CD4-positive, CD25-positive, alpha-beta regulatory T cell (primary cell): Measurements from ENCODE around the gene IL16. TPM values are rescaled to one million over a fixed set of nuclear protein-coding genes. Genes with fewer than 3 reads are reported as not detected.

ENCODE experiments used
- ATAC-seq, 2 donors: fragments of 150-1000 bp; cut with Tn5 transposase; one replicate each; pipeline ENCODE4 v1.10.0; 2021; ENCODE audit warnings: low read depth in 2 of 2, moderate number of reproducible peaks in 2 of 2, moderate library complexity in 1 of 2
- DNase-seq, 3 donors: peaks; one replicate each; pipeline versions ENCODE4 v3.0.0 to v3.0.0-alpha.2; 2012 to 2022; ENCODE audit warnings: mixed read lengths in 1 of 3
- H3K27ac ChIP-seq: one replicate; pipeline ENCODE4 v1.7.0; 2013; ENCODE audit warnings: mild to moderate bottlenecking, low read length; ENCODE audit not compliant: insufficient read depth, poor library complexity, severe bottlenecking
- H3K27me3 ChIP-seq: one replicate; pipeline ENCODE4 v1.7.0; 2013; ENCODE audit warnings: low read length; ENCODE audit not compliant: control insufficient read depth, insufficient read depth
- H3K36me3 ChIP-seq: one replicate; pipeline ENCODE4 v1.7.0; 2013; ENCODE audit warnings: mild to moderate bottlenecking, low read length, moderate library complexity; ENCODE audit not compliant: control insufficient read depth, insufficient read depth
- H3K4me1 ChIP-seq: 2 replicates; pipeline ENCODE4 v1.7.0; 2013; ENCODE audit warnings: mild to moderate bottlenecking, low read length; ENCODE audit not compliant: insufficient read depth, control insufficient read depth, poor library complexity, severe bottlenecking
- H3K4me3 ChIP-seq: one replicate; pipeline ENCODE4 v1.7.0; 2013; ENCODE audit warnings: low read depth, mild to moderate bottlenecking, low read length, moderate library complexity
- H3K9me3 ChIP-seq, 2 experiments: 1 replicate in 1 of 2; 2 replicates in 1 of 2; pipeline ENCODE4 v1.7.0; 2013; ENCODE audit warnings: low read length in 2 of 2, mild to moderate bottlenecking in 1 of 2, moderate library complexity in 1 of 2; ENCODE audit not compliant: control insufficient read depth in 2 of 2
- H3K27ac Mint-ChIP-seq, 3 donors: one replicate each; pipeline ENCODE4 v1.8.0; 2020 to 2022; ENCODE audit warnings: mild to moderate bottlenecking in 3 of 3, mixed read lengths in 3 of 3, moderate library complexity in 2 of 3
- H3K27me3 Mint-ChIP-seq: one replicate; pipeline ENCODE4 v1.8.0; 2022; ENCODE audit warnings: mild to moderate bottlenecking, mixed read lengths
- H3K36me3 Mint-ChIP-seq: one replicate; pipeline ENCODE4 v1.8.0; 2020; ENCODE audit warnings: mixed read lengths
- H3K4me1 Mint-ChIP-seq, 4 donors: one replicate each; pipeline ENCODE4 v1.8.0; 2020 to 2022; ENCODE audit warnings: mixed read lengths in 4 of 4, mild to moderate bottlenecking in 1 of 4
- H3K4me3 Mint-ChIP-seq, 4 donors: one replicate each; pipeline ENCODE4 v1.8.0; 2020 to 2022; ENCODE audit warnings: mild to moderate bottlenecking in 4 of 4, mixed read lengths in 4 of 4, moderate library complexity in 3 of 4
- H3K9me3 Mint-ChIP-seq, 7 donors: one replicate each; pipeline ENCODE4 v1.8.0; 2020 to 2022; ENCODE audit warnings: mixed read lengths in 7 of 7, mild to moderate bottlenecking in 3 of 7, moderate library complexity in 2 of 7
- polyA plus RNA-seq, 4 donors: library from polyadenylated mRNA; unstranded; fragments of 300-500 nt; fragmentation: Illumina TruSeq; gene quantifications; one replicate each; pipeline ENCODE4 v1.2.3, GENCODE V29; 2021
- total RNA-seq: library from RNA; stranded (reverse); gene quantifications from one replicate; pipeline ENCODE4 v1.2.3, GENCODE V29; 2022

The IL16 gene
- total and polyA plus RNA-seq, 5 donors from 2014 or later, result 141 to 317 (median 264) TPM

DNA sequence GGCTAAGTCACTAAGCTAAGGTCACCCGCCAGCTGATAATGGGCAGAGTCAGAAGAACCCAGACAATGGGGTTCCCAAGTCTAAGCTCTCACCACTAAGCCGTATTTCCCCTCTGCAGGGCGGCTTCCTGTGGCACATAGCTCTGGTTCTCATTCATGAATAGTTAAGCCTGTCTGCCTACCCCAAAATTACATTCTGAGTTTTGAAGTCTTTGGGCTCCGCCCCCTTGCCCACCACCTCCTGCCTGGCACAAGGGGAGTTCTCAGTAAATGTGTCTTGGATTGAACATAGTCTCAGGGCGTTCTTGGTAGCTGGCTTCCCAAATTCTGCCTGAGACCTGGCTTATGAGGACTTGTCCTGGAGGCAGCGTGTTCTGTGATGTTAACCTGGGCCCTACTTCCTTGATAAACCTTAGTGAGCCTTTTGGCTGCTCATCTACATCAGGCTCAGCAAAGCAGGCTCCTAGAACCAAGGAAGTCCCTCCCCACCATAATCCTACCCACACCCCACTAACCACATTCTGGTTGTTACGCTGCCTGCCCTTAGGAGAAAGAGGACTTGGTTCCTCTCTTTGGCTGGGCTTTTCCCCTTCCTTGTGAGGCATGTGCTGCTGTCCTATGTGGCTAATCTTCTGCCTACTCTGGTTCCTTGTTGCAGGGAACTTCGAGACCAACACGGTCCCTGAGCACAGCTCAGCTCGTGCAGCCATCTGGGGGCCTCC is 72.4 kb downstream of the IL16 start:
- H3K4me3 Mint-ChIP-seq, result no peak overlapping the region
- ATAC-seq, result no peak
- DNase-seq, result no peak
- Histone ChIP-seq H3K9me3 (no peaks in the 10 kb centered on the region), H3K36me3 (no peaks in the 10 kb centered on the region), H3K27ac (no peak overlapping the region), H3K4me1 (peaks cover 12% of the 10 kb centered on the region), H3K27me3 (no peaks in the 10 kb centered on the region), H3K4me3 (no peak overlapping the region)
- peaks cover 0 to 1% (median 0%) of the 10 kb centered on the region in 7 donors for H3K9me3 Mint-ChIP-seq
- H3K27ac Mint-ChIP-seq, result peak overlapping the region in 1 of 3 donors; percentile 57
- peaks cover 5% of the 10 kb centered on the region for H3K27me3 Mint-ChIP-seq
- H3K4me1 Mint-ChIP-seq, result peaks cover 0 to 17% (median 10%) of the 10 kb centered on the region in 4 donors
- H3K36me3 Mint-ChIP-seq, result no peaks in the 10 kb centered on the region

DNA sequence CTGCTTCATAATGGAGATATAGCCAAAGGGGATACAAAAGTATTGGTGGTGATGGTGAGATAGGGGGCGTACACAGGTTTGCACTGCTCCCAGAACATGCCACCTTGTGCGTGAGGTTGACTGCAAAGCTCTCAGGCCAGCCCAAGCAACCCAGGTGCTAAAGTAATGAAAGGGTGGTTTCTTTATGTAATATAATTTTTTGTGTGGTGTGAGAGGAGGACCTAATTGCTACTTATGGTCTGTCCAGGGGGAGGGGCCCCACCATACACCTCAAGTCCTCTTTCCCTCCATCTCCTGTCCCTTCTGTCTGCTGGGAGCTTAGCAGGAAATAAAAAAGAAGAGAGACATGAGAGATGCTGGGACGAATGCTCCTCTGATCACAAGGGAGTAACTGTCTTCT is 73.5 kb downstream of the IL16 start:
- DNase-seq (no peak), ATAC-seq (no peak)
- peaks cover 12% of the 10 kb centered on the region for H3K4me1 ChIP-seq
- H3K4me3 ChIP-seq, result no peak overlapping the region
- Mint-ChIP-seq H3K9me3 (peaks cover 0 to 1% (median 0%) of the 10 kb centered on the region in 7 donors), H3K4me1 (peaks cover 0 to 21% (median 17%) of the 10 kb centered on the region in 4 donors), H3K27me3 (no peaks in the 10 kb centered on the region), H3K36me3 (no peaks in the 10 kb centered on the region), H3K27ac (peak overlapping the region in 2 of 3 donors; percentile 39 to 55), H3K4me3 (no peak overlapping the region)
- H3K36me3 ChIP-seq, result no peaks in the 10 kb centered on the region
- H3K9me3 ChIP-seq, result no peaks in the 10 kb centered on the region
- no peaks in the 10 kb centered on the region for H3K27me3 ChIP-seq
- no peak overlapping the region for H3K27ac ChIP-seq

DNA sequence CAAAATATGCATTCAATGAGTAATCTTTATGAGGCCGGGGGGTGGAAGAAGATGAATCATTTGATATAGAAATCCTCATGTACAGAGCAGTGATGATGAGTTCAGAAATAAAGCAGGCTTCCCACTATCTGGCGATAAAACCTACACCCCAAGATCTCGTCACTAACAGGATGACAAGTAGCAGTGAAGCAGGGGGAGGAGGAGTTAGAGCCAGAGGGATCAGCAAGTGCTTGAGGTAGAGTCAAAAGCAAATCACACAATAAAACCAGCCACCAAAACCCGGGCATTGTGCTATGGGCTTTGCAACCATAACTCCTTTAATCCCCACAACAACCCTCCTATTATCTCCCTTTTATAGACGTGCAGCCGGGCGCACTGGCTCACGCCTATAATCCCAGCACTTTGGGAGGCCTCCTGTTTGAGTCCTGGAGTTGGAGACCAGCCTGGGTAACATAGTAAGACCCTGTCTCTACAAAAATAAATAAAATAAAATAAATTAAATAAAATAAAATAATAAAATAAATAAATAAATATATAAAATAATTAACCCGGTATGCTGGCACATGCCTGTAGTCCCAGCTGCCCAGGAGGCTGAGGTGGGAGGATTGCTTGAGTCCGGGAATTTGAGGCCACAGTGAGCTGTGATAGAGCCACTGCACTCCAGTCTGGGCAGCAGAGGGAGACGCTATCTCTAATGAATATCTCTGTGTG is 74.3 kb downstream of the IL16 start:
- Mint-ChIP-seq H3K4me1 (peaks cover 0 to 21% (median 14%) of the 10 kb centered on the region in 4 donors), H3K27ac (peak overlapping the region in 2 of 3 donors; percentile 39 to 74), H3K27me3 (no peaks in the 10 kb centered on the region), H3K4me3 (no peak overlapping the region), H3K36me3 (no peaks in the 10 kb centered on the region), H3K9me3 (peaks cover 0 to 1% (median 0%) of the 10 kb centered on the region in 7 donors)
- Histone ChIP-seq H3K27ac (no peak overlapping the region), H3K36me3 (no peaks in the 10 kb centered on the region), H3K4me1 (peaks cover 11% of the 10 kb centered on the region), H3K27me3 (no peaks in the 10 kb centered on the region), H3K4me3 (no peak overlapping the region), H3K9me3 (no peaks in the 10 kb centered on the region)
- ATAC-seq (no peak), DNase-seq (no peak)

DNA sequence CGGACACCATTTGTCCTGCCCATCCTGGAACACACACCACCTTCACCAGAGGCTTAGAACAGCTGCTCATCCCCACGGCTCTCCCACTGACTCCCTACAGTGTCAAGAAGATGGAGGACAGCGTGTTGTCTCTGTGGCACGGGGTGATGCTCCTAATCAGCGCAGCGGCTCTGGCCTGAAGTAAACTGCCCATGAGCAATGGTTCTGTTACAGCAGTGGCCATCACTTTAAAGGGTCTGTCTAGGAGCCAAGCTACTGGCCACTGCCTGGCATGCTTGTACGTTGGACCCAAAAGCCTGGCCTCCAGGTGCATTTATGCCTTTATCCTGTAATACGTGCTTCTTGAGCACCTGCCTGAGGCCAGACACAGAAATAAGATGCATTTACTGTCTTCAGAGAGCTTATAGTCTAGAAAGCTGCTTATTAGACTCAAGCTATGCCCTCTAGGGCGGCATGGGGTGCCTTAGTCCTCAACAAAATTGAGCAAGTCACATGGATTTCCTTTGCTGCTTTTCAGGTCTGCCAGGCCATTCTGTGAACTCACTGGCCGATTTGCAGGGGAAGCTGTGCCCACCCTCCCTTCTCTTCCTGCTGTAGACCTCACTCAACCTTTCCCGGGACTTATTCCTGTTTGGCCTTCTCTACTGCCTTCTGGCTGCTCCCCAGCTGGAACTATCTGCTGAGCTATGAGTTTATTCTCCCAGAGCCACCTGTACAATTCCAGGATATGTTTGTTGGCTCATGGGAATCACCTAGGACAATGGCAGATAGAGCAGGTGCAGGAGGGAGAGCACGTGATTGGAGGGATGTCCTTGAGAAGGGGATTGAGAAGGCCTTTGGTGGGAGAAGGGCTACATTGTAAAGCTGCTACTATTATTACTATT is 75.3 kb downstream of the IL16 start:
- no peaks in the 10 kb centered on the region for H3K36me3 ChIP-seq
- H3K27ac ChIP-seq, result no peak overlapping the region
- no peaks in the 10 kb centered on the region for H3K36me3 Mint-ChIP-seq
- peaks cover 1 to 2% of the 10 kb centered on the region in 2 experiments for H3K9me3 ChIP-seq
- H3K27me3 Mint-ChIP-seq, result no peaks in the 10 kb centered on the region
- ATAC-seq (no peak), DNase-seq (no peak)
- no peak overlapping the region for H3K4me3 ChIP-seq
- no peak overlapping the region for H3K4me3 Mint-ChIP-seq
- peaks cover 11% of the 10 kb centered on the region for H3K4me1 ChIP-seq
- peak overlapping the region in 1 of 3 donors; percentile 16 for H3K27ac Mint-ChIP-seq
- H3K4me1 Mint-ChIP-seq, result peaks cover 4 to 22% (median 13%) of the 10 kb centered on the region in 4 donors
- no peaks in the 10 kb centered on the region for H3K27me3 ChIP-seq
- H3K9me3 Mint-ChIP-seq, result peaks cover 0 to 5% (median 4%) of the 10 kb centered on the region in 7 donors

DNA sequence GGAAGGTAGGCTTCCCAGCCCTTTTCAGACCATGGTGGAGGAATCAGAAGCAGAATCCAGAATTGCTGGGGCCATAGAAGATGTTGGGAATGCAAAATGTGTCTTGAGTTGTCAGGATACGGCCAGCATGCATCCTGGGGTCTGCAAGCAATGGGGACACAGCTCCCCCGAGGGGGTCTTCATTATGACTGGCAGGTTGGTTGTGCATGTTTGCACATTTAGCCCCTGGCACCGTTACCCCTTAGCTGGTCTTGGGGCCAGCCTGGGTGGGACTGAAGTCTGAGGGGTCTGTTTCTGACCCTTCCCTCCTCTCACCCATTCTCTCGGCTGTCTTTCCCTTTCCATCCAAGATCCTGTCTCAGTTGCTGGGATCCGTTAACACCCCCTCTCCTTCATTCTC is 76.5 kb downstream of the IL16 start:
- Mint-ChIP-seq H3K4me3 (no peak overlapping the region), H3K9me3 (peaks cover 0 to 9% (median 6%) of the 10 kb centered on the region in 7 donors), H3K36me3 (no peaks in the 10 kb centered on the region), H3K27me3 (no peaks in the 10 kb centered on the region), H3K4me1 (peaks cover 5 to 28% (median 13%) of the 10 kb centered on the region in 4 donors), H3K27ac (peak overlapping the region in 1 of 3 donors; percentile 57)
- DNase-seq (no peak), ATAC-seq (no peak)
- H3K36me3 ChIP-seq, result no peaks in the 10 kb centered on the region
- no peak overlapping the region for H3K27ac ChIP-seq
- no peak overlapping the region for H3K4me3 ChIP-seq
- H3K27me3 ChIP-seq, result no peaks in the 10 kb centered on the region
- peaks cover 4 to 5% of the 10 kb centered on the region in 2 experiments for H3K9me3 ChIP-seq
- peaks cover 11% of the 10 kb centered on the region for H3K4me1 ChIP-seq

DNA sequence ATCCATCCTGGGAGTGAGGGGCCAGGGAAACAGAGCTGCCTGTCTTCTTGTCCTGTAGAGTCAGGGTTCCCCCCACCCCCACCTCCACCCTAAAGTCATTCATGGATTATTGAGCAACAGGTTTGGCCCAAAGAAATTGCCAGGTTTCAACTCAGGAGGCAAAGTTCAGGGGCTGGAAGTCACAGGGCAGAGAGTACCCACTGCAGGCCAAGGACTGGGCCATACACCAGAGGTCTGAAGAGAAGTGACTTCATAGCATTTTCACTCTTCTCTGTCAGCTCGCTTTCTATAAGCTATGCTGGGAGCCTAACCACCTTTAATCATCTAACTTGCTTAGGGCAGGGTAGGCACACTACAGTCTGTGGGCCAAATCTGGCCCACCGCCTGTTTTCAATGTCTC is 77.2 kb downstream of the IL16 start:
- no peaks in the 10 kb centered on the region for H3K36me3 Mint-ChIP-seq

DNA sequence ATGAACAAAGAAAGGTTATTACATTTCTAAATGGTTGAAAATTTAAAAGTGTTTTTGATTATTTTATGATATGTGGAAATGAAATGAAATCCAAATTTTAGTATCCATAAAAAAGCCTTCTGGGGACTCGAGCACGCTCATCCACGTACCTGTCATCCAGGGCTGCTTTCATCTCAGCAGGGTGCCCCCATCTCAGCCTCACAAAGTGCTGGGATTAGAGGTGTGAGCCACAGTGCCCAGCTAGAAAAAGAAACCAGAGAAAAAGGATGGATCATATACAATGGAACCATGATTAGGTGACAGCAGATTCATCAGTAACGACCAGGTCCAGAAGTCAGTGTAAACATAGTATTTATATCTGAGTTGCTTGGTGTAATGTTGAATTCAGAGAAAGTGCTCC is 77.6 kb downstream of the IL16 start:
- Mint-ChIP-seq H3K4me3 (peak overlapping the region in 2 of 4 donors; percentile 13 to 49), H3K9me3 (peaks cover 0 to 9% (median 6%) of the 10 kb centered on the region in 7 donors), H3K4me1 (peaks cover 5 to 36% (median 15%) of the 10 kb centered on the region in 4 donors), H3K36me3 (no peaks in the 10 kb centered on the region), H3K27me3 (no peaks in the 10 kb centered on the region), H3K27ac (peak overlapping the region in 1 of 3 donors; percentile 13)
- Histone ChIP-seq H3K27me3 (no peaks in the 10 kb centered on the region), H3K9me3 (peaks cover 4 to 5% of the 10 kb centered on the region in 2 experiments), H3K4me1 (peaks cover 11% of the 10 kb centered on the region), H3K36me3 (no peaks in the 10 kb centered on the region), H3K4me3 (no peak overlapping the region), H3K27ac (no peak overlapping the region)
- DNase-seq (no peak), ATAC-seq (no peak)

More for the DNA sequence above, 77.2 kb downstream of the IL16 start:
- no peak overlapping the region for H3K27ac ChIP-seq
- Mint-ChIP-seq H3K4me3 (no peak overlapping the region), H3K27ac (peak overlapping the region in 1 of 3 donors; percentile 57), H3K27me3 (no peaks in the 10 kb centered on the region), H3K4me1 (peaks cover 5 to 34% (median 15%) of the 10 kb centered on the region in 4 donors), H3K9me3 (peaks cover 0 to 9% (median 6%) of the 10 kb centered on the region in 7 donors)
- DNase-seq (no peak), ATAC-seq (no peak)
- H3K27me3 ChIP-seq, result no peaks in the 10 kb centered on the region
- H3K4me1 ChIP-seq, result peaks cover 11% of the 10 kb centered on the region
- no peaks in the 10 kb centered on the region for H3K36me3 ChIP-seq
- no peak overlapping the region for H3K4me3 ChIP-seq
- H3K9me3 ChIP-seq, result peaks cover 4 to 5% of the 10 kb centered on the region in 2 experiments
